ENCODE measurements around the gene ANKS1B. TPM values are rescaled to one million over a fixed set of nuclear protein-coding genes. Genes with fewer than 3 reads are reported as not detected.
"Not testable (repeated sequence)": the region's sequence is repeated elsewhere in the genome, so short reads cannot be mapped to it uniquely, and the experiment has no call there.

ANKS1B gene
- total RNA-seq, 1 donor from 2014 or later, result 9.6 TPM

- no peak for DNase-seq (ENCODE audit: low spot score)
These were observed 277.8 kb downstream of the ANKS1B start for GRCh38 chr12:99706736-99707473.

- no peak for DNase-seq (ENCODE audit: low spot score)
These were observed 280.3 kb downstream of the ANKS1B start for GRCh38 chr12:99704458-99704857.

GRCh38 chr12:99704036-99704435, 280.7 kb downstream of the ANKS1B start:
- DNase-seq (ENCODE audit: low spot score), result no peak

GRCh38 chr12:99700032-99700431, 284.7 kb downstream of the ANKS1B start:
- no peak for DNase-seq (ENCODE audit: low spot score)

GRCh38 chr12:99695050-99695449, 289.7 kb downstream of the ANKS1B start:
- DNase-seq (ENCODE audit: low spot score), result no peak

- no peak for DNase-seq (ENCODE audit: low spot score)
These were observed 298.6 kb downstream of the ANKS1B start for GRCh38 chr12:99686142-99686541.

GRCh38 chr12:99680276-99680675, 304.5 kb downstream of the ANKS1B start:
- DNase-seq (ENCODE audit: low spot score), result no peak

GRCh38 chr12:99670635-99671034, 314.1 kb downstream of the ANKS1B start:
- no peak for DNase-seq (ENCODE audit: low spot score)

GRCh38 chr12:99658671-99659349, 325.9 kb downstream of the ANKS1B start:
- no peak for DNase-seq (ENCODE audit: low spot score)

- no peak for DNase-seq (ENCODE audit: low spot score)
These were observed 335.2 kb downstream of the ANKS1B start for GRCh38 chr12:99649551-99649950.

- DNase-seq (ENCODE audit: low spot score), result no peak
These were observed 336.6 kb downstream of the ANKS1B start for GRCh38 chr12:99648183-99648582.

- DNase-seq (ENCODE audit: low spot score), result no peak
These were observed 337.3 kb downstream of the ANKS1B start, which contains the start of gene GARIN6 for GRCh38 chr12:99647453-99647852. Gene GARIN6, plus strand, starts transcription at chr12:99647753. Its CDS starts 422 bp downstream, at chr12:99648175.

GRCh38 chr12:99644629-99645028, 340.1 kb downstream of the ANKS1B start:
- DNase-seq (ENCODE audit: low spot score), result no peak

- DNase-seq (ENCODE audit: low spot score), result no peak
These were observed 357.3 kb downstream of the ANKS1B start for GRCh38 chr12:99627459-99627858.

- not testable (repeated sequence) for DNase-seq (ENCODE audit: low spot score)
These were observed 360.1 kb downstream of the ANKS1B start for GRCh38 chr12:99624591-99624990.

GRCh38 chr12:99620159-99620479, 364.6 kb downstream of the ANKS1B start:
- no peak for DNase-seq (ENCODE audit: low spot score)

GRCh38 chr12:99619389-99620158, 365.2 kb downstream of the ANKS1B start:
- no peak for DNase-seq (ENCODE audit: low spot score)

- no peak for DNase-seq (ENCODE audit: low spot score)
These were observed 366.1 kb downstream of the ANKS1B start for GRCh38 chr12:99618657-99619056.

- DNase-seq (ENCODE audit: low spot score), result no peak
These were observed 373.1 kb downstream of the ANKS1B start for GRCh38 chr12:99611599-99611998.

GRCh38 chr12:99611117-99611516, 373.6 kb downstream of the ANKS1B start:
- no peak for DNase-seq (ENCODE audit: low spot score)

GRCh38 chr12:99609455-99610181, 375.1 kb downstream of the ANKS1B start:
- DNase-seq (ENCODE audit: low spot score), result no peak

- no peak for DNase-seq (ENCODE audit: low spot score)
These were observed 384.3 kb downstream of the ANKS1B start for GRCh38 chr12:99600388-99600787.

Measured in ureter (tissue), 1 donor.